CMK (cell line): Measurements from ENCODE around the gene YEATS2.
A peak's percentile ranks its signal among the peaks of the same experiment; 100 is the strongest.
"Not testable (repeated sequence)": the region's sequence is repeated elsewhere in the genome, so short reads cannot be mapped to it uniquely, and the experiment has no call there.

ENCODE experiments used
- DNase-seq: peaks from one replicate; pipeline ENCODE4 v3.0.0-alpha.2; 2010; ENCODE audit warnings: low read depth

YEATS2 gene

GRCh38 chr3:183776451-183776850 is 78.9 kb downstream of the YEATS2 start:
- not testable (repeated sequence) for DNase-seq

GRCh38 chr3:183777016-183777618 is 79.5 kb downstream of the YEATS2 start:
- no peak for DNase-seq

DNA sequence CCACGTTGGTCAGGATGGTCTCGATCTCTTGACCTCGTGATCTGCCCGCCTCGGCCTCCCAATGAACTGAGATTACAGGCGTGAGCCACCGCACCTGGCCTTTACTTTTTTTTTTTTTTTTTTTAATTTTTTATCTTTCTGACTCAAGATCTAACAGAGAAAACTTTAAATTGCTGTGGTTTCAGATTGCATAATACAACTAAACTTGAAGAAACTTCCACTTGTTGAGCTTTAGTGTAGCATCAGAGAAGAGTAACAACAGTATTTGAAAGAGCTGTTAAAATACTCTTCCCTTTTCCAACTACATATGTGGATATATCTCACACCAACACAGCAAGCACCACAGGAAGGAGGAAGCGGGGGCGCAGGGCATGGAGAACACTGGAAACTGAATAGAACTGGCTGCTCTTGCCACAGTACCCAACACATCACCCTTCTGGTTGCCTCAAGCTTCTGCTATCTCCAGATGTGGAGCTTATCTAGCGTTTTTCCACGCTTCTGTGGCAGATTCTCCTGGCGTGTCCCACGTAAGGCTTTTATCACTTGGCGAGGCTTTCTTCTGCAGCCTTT is 82.4 kb downstream of the YEATS2 start:
- peak; percentile 44 for DNase-seq

GRCh38 chr3:183781246-183781645 is 83.6 kb downstream of the YEATS2 start:
- DNase-seq, result no peak

GRCh38 chr3:183782576-183783276 is 85.1 kb downstream of the YEATS2 start:
- no peak for DNase-seq

DNA sequence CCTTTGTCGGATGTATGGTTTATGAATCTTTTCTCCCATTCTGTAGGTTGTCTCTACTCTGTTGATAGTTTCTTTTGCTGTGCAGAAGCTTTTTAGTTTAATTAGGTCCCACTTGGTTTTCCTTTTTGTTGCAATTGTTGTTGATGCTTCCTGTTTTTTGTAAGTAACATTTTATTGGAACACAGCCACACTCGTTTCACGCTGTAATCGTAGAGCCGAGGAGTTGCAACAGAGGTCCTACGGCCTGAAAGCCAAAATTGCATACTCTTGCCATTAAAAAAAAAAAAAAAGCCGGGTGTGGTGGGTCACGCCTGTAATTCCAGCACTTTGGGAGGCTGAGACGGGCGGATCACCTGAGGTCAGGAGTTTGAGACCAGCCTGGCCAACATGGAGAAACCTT is 86.9 kb downstream of the YEATS2 start:
- not testable (repeated sequence) for DNase-seq

DNA sequence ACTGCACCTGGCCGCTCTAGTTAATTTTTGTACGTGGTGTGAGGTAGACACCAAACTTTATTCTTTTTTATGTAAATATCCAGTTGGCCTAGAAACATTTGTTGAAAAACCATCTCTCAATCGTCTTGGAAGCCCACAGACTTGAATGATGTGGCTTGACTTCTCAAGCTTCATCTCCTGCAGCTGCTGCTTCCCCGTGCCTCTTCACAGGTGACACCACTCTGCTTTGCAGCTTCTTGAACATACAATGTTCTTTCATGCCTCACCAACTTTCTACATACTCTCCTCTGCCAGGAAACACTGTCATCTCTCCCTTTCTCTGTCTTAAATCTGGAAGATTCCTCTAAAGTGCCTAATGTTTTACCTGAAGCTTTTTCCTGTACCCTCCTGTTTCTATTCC is 92.2 kb downstream of the YEATS2 start:
- no peak for DNase-seq

- no peak for DNase-seq
Observed at GRCh38 chr3:183790700-183791099, 93.1 kb downstream of the YEATS2 start.

DNA sequence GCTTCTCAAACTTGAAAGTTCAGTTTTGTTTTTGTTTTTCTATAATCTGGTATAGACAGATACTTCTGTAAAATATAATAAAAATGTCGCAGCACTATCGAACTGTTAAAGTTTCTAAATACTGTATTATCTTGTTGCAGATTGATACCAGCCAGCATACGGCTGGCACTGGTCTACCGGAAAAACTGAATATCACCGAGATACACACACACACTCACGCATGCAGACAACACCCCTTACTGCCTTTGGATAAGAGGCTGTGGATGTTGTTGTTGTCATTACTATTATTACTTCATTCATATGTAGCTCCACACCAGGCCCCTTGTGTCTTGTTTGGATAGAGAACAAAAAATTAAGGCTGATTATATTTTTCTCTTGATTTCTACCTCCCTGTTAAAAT is 95.4 kb downstream of the YEATS2 start:
- DNase-seq, result no peak

DNA sequence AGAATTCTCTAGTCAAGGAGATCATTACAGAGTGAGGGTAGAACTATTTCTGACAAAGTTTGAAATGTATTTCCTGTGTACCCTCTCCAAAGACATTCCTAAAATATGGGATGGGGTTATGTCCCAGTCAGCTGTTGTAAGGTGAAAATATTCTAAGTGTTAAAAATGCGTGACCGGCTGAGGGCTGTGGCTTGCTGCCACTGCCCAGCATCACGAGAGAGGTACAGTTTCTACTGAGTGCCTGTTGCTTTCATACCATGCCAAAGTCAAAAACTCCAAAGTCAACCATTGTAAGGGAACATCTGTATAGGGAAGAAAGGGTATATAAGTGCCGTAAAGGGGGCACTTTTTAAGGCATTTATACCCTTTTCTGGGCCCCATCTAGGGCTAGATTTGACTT is 96.9 kb downstream of the YEATS2 start:
- DNase-seq, result no peak

DNA sequence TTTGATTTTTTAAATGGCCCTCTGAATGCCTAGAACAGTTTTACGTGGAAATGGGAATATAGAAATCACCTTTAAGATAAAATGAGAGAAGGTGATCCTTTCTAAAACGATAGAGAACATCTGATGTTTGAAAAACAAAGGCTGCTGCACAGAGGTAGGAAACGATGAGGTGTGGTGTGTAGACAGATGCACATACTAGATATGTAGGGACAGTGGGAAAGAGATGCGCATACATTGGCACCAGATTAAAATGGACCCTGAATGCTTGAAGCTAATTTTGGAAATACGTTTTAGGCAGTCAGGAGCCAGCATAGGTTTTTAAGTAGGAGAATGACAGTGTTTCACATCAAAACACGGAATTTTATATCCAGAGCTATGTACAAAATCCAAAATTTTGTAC is 98.8 kb downstream of the YEATS2 start:
- DNase-seq, result no peak

- DNase-seq, result no peak
Observed at GRCh38 chr3:183797996-183798395, 100.4 kb downstream of the YEATS2 start.

GRCh38 chr3:183799461-183799860 is 101.9 kb downstream of the YEATS2 start:
- no peak for DNase-seq

DNA sequence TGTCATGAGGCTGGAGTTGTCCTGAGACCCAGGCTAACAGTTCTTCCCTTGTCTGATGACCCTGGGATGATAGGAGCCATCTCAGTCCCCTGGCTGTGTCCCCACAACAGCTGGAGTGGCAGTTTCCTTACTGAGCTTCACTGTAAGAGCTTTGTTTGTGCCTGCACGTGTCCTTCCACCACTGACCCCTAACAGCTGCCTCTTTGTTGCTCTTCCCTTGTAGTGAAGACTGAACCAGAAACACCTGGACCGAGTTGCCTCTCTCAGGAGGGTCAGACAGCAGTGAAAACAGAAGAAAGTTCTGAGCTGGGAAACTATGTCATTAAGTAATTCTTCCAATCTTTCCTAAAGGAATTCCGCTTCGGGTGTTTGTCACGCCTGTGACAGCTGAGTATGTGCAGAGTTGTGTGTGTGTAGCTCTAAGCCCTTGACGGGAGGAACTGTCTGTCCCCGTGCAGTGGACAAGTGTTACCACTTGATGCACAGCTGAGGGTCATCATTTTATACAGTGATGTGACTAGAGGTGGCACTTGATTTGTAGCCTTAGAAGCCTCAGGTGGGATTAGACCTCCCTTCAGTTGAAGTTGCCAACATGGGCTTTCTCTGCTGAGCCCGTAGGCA is 102.8 kb downstream of the YEATS2 start:
- DNase-seq, result no peak

DNA sequence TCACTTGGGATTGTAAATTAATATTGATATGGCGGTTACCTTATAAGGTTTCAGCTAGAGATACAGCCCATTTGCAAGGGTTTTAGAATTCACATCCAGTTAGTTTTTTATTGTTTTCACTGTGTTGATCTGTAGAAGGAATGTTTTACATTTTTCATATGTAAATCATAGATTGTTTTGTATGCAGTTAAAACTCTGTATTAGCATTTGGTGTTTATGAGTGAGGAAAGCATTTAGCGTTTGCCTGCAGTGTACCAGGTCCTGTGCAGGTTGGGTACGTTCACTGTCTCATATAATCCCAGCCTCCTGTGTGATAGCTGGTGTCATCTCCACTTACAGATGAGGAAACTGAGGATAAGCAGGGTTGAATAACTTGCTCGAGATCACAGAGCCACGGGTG is 104.0 kb downstream of the YEATS2 start:
- DNase-seq, result no peak

- DNase-seq, result no peak
Observed at GRCh38 chr3:183802989-183803388, 105.4 kb downstream of the YEATS2 start.

DNA sequence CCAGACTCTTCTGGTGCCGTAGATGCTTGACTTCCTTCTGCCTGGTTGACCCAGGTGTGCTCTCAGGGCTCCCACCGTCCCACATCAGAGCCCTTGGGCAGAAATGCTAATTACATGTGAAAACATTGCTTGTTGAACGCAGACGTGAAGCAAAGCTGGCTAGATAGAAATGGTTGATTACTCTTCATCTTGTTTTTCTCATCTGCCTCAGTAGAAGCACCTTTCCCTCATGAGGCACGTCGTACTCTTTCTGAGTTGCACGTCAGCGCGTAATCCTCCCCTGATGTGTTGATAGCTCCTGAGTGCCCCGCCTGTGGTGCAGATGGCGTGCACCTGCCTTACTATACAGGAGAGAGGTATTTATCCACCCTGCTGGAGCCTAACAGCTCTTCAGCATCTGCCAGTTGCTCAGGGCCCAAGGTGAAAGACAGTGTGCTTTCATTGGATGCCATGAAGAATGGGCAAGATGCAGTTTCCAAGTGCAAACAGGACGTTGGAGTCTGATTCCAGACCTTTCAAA is 109.7 kb downstream of the YEATS2 start:
- DNase-seq, result no peak

DNA sequence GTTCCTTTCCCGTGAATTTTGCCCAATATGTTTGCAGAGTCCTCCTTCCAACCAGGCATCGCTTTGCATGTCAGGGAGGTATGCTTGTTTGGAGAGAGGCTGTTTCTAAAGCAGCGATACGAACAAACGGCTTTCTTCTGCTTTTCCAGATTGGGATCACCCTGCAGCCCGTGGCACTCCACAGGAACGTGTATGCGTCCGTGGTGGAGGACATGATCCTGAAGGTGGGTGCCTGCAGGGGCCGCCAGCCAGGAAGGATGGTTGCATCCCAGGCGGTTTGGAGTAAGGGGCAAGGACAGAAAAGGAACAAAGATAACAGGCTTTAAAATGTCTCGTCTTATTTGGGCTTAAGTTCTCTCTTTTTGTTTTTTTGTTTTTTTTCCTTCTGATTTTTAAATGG is 110.3 kb downstream of the YEATS2 start:
- no peak for DNase-seq

DNA sequence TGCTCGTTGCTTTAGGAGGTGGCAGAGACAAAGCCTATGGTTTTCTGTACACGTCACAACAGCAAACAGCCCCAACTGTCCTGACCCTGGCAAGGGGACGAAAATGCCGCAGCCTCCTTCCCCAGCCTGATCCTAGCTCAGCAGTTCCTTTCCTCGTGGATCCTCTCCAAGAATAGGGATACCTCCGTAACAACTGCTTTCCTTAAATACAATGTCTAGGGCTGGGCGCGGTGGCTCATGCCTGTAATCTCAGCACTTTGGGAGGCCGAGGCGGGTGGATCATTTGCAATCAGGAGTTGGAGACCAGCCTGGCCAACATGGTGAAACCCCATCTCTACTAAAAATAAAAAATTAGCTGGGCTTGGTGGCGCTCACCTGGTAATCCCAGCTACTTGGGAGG is 110.8 kb downstream of the YEATS2 start:
- DNase-seq, result no peak

GRCh38 chr3:183809270-183809669 is 111.7 kb downstream of the YEATS2 start:
- no peak for DNase-seq

GRCh38 chr3:183810643-183811594 is 113.3 kb downstream of the YEATS2 start:
- DNase-seq, result no peak

DNA sequence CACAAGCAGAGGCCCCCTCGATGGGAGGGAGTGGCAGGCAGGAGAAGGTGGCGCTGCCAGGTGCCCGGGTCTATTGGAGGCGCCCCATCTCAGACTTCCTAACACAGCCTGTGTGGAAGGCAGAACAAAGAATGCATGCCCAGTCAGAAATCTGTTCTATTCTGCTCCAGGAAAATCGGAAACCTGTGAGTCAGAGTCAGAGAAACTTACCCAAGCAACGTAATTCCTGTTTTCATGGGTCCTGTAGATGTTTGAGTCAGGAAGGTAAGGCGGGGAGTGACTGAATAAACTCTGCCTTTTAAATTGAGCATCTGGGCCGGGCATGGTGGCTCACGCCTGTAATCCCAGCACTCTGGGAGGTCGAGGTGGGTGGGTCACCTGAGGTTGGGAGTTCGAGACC is 114.0 kb downstream of the YEATS2 start:
- no peak for DNase-seq
